ENCODE measurements around the gene PCID2.

Gene PCID2

DNA sequence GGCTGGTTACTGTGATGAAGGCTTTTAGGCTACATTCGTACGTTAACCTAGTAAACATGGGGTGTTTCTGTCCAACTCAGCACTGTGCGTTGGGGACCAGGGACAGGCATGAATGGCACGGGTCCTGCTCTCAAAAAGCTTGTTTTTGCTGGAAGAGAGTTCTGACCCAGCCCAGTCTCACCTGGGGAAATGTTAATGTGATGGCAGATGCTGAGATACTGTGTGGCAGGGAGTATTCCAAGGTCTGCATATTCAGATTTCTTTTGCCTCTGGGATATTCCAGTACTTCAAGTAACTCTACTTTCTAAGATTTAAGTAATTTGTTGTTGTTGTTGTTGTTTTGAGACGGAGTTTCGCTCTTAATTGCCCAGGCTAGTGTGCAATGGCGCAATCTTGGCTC, 14.6 kb upstream of the PCID2 start:
- in situ Hi-C loops (cut with MboI; ENCODE audit: low pct_unique_long_range_greater_than_20kb, low sequenced_read_pairs), result no loop called here
- no peak for DNase-seq

GRCh38 chr13:113220877-113221276, 12.4 kb upstream of the PCID2 start:
- no peak for DNase-seq
- in situ Hi-C loops (cut with MboI; ENCODE audit: low pct_unique_long_range_greater_than_20kb, low sequenced_read_pairs), result no loop called here

GRCh38 chr13:113220141-113220598, 11.7 kb upstream of the PCID2 start:
- DNase-seq, result no peak
- in situ Hi-C loops (cut with MboI; ENCODE audit: low pct_unique_long_range_greater_than_20kb, low sequenced_read_pairs), result no loop called here

- DNase-seq, result no peak
- in situ Hi-C loops (cut with MboI; ENCODE audit: low pct_unique_long_range_greater_than_20kb, low sequenced_read_pairs), result no loop called here
Observed at GRCh38 chr13:113219256-113219940, 10.9 kb upstream of the PCID2 start.

DNA sequence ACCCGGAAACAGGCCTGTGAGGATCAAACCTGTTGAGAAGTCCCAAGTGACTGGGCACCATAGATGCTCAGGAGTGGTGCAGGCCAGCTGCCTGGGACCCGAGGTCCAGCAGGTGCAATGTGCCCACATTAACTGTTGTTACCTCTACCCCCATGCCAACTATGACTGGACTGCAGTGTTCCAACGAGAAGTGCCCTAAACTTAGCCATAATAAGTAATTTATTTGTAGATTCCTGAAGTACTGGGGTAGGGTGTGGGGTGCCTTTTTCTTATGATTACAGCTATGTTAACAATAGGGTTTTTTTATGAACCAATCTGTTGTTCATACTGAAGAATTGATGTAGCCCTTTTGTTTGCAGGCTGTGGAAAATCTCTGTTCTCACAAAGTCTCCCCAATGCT, 10.1 kb upstream of the PCID2 start:
- in situ Hi-C loops (cut with MboI; ENCODE audit: low pct_unique_long_range_greater_than_20kb, low sequenced_read_pairs), result no loop called here
- DNase-seq, result no peak

GRCh38 chr13:113216254-113217048, 8.0 kb upstream of the PCID2 start:
- no peak for DNase-seq
- in situ Hi-C loops (cut with MboI; ENCODE audit: low pct_unique_long_range_greater_than_20kb, low sequenced_read_pairs), result no loop called here

DNA sequence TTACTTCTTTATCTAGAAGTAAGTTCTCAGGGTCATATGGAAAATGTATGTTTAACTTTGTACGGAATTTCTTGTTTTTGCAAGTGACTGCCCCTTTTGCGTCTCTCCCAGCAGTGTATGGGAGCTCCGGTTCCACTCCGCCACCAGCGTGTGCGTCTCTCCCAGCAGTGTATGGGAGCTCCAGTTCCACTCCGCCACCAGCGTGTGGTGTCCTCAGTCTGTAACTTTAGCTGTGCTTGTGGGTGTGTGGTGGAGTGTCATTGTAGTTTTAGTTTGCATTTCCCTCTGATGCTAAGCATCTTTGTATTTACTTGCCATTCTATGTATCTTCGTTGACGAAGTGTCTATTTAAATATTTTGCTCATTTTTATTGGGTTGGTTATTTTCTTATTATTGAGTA, 3.3 kb upstream of the PCID2 start:
- DNase-seq, result peak; percentile 44
- in situ Hi-C loops (cut with MboI; ENCODE audit: low pct_unique_long_range_greater_than_20kb, low sequenced_read_pairs), result no loop called here

DNA sequence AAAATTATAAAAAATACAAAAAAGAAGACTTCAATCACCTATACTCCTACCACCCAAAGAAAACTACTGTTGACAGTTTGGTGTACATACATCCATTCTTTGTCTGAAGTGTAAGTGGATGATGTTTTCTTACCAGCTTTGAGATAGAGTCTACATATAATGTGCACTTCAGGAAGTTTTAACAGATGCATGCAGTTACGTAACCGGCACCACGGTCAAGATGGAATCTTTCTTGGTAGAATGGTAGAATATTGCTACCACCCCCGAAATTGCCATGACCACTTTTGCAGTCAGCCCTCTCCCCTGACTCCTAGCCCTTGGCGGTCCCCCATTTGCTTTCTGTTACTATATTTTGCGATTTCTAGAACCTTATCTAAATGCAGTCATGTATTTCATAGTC, 2.4 kb upstream of the PCID2 start:
- DNase-seq, result no peak
- in situ Hi-C loops (cut with MboI; ENCODE audit: low pct_unique_long_range_greater_than_20kb, low sequenced_read_pairs), result no loop called here

DNA sequence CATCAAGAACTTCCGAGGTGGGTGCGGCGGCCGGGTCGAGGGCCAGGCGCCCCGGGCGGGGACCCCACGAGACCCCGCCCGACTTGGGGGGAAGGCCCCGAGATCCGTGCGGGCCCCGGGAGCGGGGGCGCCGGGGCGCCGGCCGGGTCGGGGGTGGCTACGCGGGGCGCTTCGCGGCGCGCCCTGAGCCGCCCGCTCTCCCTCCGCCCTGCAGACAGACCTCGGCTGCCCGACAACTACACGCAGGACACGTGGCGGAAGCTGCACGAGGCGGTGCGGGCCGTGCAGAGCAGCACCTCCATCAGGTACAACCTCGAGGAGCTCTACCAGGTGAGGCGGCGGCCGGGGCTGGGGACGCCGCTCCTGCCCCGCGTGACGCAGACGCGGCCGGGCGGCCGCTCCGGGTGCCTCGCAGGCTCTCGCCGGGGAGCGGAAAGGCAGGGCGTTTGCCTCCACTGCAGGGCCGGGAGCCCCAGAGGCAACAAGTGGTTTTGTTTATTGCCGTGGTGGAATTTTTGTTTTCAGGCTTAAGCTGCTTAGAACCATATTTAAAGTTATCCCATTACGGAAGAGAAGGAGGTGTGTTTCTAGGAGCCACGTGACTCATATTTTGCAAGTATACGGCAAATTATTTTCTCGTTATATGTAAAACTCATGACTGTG, 1.4 kb upstream of the PCID2 start:
- peak; percentile 59 for DNase-seq
- in situ Hi-C loops (cut with MboI; ENCODE audit: low pct_unique_long_range_greater_than_20kb, low sequenced_read_pairs), result no loop called here

DNA sequence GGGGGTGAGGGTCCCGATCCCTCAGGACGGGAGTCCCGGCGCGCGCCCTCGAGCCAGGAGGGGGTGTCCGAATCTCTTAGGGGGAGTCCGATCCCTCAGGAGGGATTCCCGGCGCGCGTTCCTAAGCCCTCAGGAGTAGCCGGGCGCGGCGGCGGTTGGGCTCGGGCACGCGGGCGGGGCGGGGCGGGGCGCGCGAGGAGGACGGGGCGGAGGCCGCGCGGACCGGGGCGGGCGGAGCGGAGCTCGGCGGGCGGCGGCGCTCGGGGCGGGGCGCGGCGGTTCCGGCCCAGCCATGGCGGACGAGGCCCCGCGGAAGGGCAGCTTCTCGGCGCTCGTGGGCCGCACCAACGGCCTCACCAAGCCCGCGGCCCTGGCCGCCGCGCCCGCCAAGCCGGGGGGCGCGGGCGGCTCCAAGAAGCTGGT, 878 bp upstream of the PCID2 start, which contains the start of gene CUL4A:
Gene CUL4A (plus strand): TSS at position 278 of the 423 bp plus-strand sequence. CDS start 15 bp downstream, at position 293.
- no peak for DNase-seq
- in situ Hi-C loops (cut with MboI; ENCODE audit: low pct_unique_long_range_greater_than_20kb, low sequenced_read_pairs), result no loop called here

- peak; percentile 52 for DNase-seq
- in situ Hi-C loops (cut with MboI; ENCODE audit: low pct_unique_long_range_greater_than_20kb, low sequenced_read_pairs), result no loop called here
Observed at GRCh38 chr13:113207890-113208420, 514 bp downstream of the PCID2 start.

DNA sequence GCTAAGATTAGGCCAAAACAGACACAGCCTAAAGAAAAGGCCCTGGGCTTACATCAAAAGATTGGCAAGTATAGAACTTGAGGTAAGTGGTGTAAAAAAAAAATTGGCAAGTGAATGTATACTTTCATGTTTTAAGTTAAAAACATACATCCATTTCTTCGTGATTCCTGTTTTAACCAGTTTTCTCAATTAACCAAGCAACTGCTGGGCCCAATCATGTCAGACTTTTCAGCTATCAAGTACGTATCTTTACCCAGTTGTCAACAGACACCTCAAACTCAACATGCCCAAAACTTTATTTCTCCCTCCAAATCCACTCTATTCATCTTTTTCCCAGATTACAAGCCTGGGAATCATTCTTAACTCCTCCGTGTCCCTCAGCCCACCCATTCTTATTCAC, 1.0 kb downstream of the PCID2 start:
- in situ Hi-C loops (cut with MboI; ENCODE audit: low pct_unique_long_range_greater_than_20kb, low sequenced_read_pairs), result no loop called here
- DNase-seq, result no peak

- DNase-seq, result no peak
- in situ Hi-C loops (cut with MboI; ENCODE audit: low pct_unique_long_range_greater_than_20kb, low sequenced_read_pairs), result no loop called here
Observed at GRCh38 chr13:113205428-113205931, 3.0 kb downstream of the PCID2 start.

DNA sequence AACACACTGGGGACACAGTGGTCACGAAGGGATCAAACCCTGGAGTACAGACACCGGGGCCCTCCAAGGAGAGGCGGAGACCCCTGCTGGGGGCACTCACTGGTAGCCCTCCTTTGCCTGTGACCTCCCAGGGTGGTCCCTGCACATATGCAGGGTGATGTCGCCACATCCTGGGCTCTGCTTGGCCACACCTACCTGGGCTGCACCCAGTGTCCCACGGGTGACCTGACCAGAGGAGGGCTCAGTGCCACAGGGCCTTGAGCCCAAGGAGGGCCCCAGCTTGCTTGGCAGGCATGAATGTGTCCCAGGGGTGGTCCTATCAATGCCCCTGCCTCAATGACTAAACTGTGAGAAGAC, 4.1 kb downstream of the PCID2 start:
- in situ Hi-C loops (cut with MboI; ENCODE audit: low pct_unique_long_range_greater_than_20kb, low sequenced_read_pairs), result no loop called here
- no peak for DNase-seq

DNA sequence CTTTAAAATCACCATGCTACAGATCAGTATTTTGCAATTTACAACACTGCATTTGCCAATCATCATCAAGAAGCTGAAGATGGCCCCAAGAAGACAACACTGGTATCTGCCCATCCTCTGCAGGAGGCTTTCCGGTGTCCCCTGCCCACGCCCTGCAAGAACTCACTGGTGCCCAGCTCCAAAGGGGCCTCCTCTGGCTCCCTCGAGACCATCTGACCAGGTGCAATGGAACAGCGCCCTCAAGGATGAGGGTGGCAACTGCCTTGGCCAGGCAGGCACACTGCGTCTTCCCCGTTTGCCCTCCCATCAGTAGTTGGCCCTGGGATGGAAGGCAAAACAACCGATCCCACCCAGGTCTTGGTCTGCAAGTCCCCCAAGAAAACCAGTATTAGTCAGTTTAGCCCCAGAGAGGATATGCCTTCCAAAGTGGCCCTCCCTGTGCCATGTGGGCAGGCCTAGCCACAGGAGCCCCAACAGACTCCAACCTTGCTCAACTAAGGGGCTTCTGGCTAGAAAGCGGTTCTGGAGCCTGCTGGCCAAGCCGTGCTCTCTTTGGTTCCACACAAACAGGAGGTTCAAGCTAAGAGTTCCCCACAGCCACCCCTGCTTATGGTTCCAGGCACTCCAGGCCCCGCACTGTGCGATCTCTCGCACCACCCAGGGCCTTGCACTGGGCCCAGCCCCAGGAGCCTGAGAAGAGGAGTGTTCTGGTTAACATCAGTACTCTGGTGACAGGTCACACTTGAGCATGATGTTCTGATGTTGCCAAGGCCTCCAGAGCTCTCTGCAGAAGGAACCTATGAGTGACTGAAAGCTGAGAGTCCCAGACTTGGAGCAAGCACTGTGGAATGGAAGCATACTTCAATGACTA, 4.7 kb downstream of the PCID2 start:
- in situ Hi-C loops (cut with MboI; ENCODE audit: low pct_unique_long_range_greater_than_20kb, low sequenced_read_pairs), result no loop called here
- DNase-seq, result no peak

DNA sequence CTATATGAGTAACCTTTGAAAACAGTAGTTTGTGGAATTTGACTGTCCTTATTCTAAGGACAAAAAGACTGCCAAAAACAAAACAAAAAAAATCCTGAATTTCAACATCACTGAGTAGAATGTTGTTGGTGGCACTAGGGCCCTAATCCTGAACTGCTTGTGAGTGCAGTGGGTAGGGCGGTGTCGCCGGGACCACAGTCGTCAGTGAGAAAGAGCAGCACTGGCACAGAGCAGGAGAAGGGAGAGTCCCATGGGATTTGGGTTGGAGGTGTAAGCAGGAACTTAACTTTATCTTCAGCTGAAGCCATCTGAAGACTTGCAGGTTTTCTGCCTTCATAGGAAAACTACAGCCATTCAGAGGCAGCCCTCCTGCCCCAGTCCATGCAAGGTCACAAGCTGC, 5.6 kb downstream of the PCID2 start:
- no peak for DNase-seq
- in situ Hi-C loops (cut with MboI; ENCODE audit: low pct_unique_long_range_greater_than_20kb, low sequenced_read_pairs), result no loop called here

- in situ Hi-C loops (cut with MboI; ENCODE audit: low pct_unique_long_range_greater_than_20kb, low sequenced_read_pairs), result no loop called here
- DNase-seq, result no peak
Observed at GRCh38 chr13:113201815-113202214, 6.7 kb downstream of the PCID2 start.

DNA sequence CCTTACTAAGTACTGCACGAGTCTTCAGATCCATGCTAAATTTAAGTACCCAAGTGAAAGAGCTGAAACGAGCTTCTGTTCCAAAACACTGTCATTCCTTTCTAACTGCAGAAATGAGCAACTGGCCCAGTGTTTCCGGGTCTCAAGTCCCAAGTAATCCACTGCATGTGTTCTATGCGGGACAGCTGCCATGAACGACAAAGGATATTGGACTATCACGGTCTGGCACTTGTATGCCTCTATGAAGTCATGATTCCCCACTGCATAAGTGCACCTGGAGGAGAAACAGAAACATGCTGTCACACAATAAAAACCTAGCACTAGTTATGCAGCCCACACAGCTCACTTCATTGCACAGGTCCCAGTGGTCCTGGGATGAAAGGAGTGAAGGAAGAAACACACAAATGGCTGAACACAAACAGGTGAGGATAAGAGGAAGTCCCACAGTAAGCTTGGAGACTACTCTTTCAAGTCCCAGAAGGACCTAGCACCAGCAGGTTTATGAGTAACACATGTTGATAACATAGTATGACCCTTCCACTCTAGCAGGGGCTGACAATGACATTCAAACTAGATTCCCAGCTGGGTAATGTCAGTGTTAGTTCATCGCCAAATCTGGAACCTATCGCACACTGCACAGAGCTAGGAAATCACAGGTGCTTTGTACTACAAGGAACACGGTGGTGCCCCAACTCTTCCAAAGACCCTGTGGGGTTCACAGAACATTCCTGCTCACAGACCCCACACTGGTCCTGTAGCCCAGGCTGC, 11.3 kb downstream of the PCID2 start:
- DNase-seq, result no peak
- in situ Hi-C loops (cut with MboI; ENCODE audit: low pct_unique_long_range_greater_than_20kb, low sequenced_read_pairs), result no loop called here
